Measurements from ENCODE around the gene TRIM17.

The TRIM17 gene

DNA sequence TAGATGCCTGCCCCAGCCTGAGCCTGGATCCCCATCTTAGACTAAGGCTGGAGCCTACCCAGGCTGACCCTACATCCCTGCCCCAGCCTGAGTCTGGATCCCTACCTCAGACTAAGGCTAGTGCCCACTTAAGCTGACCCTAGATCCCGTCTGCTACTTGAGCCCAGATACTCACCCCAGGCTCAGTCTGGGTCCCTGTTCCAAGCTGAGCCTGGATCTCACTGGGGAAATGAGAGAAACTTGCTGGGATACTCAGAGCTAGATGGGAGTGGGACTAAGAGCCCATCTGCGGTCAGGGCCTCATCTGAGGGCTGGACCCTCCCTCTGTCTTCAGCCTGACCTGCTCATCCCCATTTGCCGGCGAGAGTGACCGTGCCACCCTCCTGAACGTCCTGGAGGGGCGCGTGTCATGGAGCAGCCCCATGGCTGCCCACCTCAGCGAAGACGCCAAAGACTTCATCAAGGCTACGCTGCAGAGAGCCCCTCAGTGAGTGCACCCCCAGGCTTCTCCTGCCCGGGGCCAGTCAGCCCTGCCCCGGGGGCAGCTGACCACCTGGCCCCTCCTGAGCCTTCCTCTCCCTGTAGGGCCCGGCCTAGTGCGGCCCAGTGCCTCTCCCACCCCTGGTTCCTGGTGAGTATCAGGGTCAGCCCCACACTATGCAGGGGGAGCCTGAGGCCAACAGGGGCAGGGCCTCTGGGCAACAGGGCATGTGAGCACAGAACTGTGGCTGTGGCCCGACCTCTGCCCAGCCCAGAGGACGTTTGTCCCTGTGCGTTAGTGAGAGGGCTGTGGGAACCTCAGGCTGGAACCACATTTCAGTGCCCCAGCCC is 46.8 kb downstream of the TRIM17 start:
- TF ChIP-seq, protein P1, sequence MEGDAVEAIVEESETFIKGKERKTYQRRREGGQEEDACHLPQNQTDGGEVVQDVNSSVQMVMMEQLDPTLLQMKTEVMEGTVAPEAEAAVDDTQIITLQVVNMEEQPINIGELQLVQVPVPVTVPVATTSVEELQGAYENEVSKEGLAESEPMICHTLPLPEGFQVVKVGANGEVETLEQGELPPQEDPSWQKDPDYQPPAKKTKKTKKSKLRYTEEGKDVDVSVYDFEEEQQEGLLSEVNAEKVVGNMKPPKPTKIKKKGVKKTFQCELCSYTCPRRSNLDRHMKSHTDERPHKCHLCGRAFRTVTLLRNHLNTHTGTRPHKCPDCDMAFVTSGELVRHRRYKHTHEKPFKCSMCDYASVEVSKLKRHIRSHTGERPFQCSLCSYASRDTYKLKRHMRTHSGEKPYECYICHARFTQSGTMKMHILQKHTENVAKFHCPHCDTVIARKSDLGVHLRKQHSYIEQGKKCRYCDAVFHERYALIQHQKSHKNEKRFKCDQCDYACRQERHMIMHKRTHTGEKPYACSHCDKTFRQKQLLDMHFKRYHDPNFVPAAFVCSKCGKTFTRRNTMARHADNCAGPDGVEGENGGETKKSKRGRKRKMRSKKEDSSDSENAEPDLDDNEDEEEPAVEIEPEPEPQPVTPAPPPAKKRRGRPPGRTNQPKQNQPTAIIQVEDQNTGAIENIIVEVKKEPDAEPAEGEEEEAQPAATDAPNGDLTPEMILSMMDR (IDR thresholded peaks at IDR 0.05) = no peak
- peaks cover 0 to 10% (median 8%) of the 10 kb centered on the region in 4 donors for H3K4me1 ChIP-seq
- no peaks in the 10 kb centered on the region for H3K36me3 ChIP-seq
- H3K27me3 ChIP-seq = peaks cover 0 to 77% of the 10 kb centered on the region in 2 donors
- no peak overlapping the region for H3K4me3 ChIP-seq
- H3K27ac ChIP-seq = no peak overlapping the region
- intact Hi-C loops (cut with DNase I; ENCODE audit: low total_unique reads) = loop anchor here (10.0 kb wide), 1 partner anchor 115 kb away; the partner anchor contains the start of gene RNF187
- DNase-seq = peak in 1 of 2 donors; percentile 65
- H3K9me3 ChIP-seq = no peaks in the 10 kb centered on the region

DNA sequence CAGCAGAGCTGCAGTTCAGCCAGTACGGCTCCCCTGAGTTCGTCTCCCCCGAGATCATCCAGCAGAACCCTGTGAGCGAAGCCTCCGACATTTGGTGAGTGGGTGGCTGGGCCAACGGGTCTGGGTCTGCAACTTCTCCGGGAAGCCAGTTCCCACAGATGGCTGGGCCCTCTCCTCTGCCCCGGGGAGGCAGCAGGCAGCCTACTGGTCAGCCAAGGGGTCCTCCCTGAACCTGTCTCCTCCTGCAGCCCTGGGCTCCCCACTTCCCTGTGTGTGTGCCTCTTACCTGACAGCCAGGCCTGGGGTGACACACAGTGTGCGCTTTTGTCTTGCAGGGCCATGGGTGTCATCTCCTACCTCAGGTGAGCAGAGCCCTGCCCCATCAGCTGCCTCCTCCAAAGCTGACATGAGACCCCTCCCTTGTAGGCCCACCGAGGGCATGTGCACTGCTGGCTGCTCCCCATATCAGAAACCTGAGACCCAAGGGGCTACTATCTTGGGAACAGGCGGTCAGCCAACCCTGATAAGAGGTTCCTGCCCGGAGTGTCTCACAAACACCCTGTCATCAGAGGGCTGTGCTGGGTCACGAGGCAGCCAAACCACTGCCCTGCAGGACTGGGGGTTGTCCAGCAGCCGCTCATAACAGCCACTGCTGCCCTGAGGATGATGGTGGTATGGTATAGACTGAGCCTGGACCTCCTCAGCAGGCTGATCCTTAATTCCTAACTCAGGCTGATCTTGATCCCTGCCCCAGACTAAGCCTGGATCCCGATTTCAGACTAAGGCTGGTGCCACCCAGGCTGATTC is 47.7 kb downstream of the TRIM17 start:
- Histone ChIP-seq H3K9me3 (no peaks in the 10 kb centered on the region), H3K4me1 (peaks cover 0 to 3% (median under 1%) of the 10 kb centered on the region in 4 donors), H3K36me3 (no peaks in the 10 kb centered on the region), H3K4me3 (no peak overlapping the region), H3K27me3 (peaks cover 0 to 86% of the 10 kb centered on the region in 2 donors), H3K27ac (no peak overlapping the region)
- DNase-seq = peak; percentile 16 to 62
- TF ChIP-seq, protein P1 (IDR thresholded peaks at IDR 0.05) = no peak
- intact Hi-C loops (cut with DNase I; ENCODE audit: low total_unique reads) = no loop called here

- H3K4me1 ChIP-seq = peaks cover 0 to 3% (median 0%) of the 10 kb centered on the region in 4 donors
- TF ChIP-seq, protein P1 (IDR thresholded peaks at IDR 0.05) = no peak
- H3K36me3 ChIP-seq = no peaks in the 10 kb centered on the region
- intact Hi-C loops (cut with DNase I; ENCODE audit: low total_unique reads) = no loop called here
- H3K27me3 ChIP-seq = peaks cover 0 to 91% of the 10 kb centered on the region in 2 donors
- no peak overlapping the region for H3K27ac ChIP-seq
- DNase-seq = peak; percentile 20 to 60
- H3K4me3 ChIP-seq = no peak overlapping the region
- no peaks in the 10 kb centered on the region for H3K9me3 ChIP-seq
Observed at GRCh38 chr1:228367798-228368791, 48.6 kb downstream of the TRIM17 start.

- intact Hi-C loops (cut with DNase I; ENCODE audit: low total_unique reads) = no loop called here
- Histone ChIP-seq H3K27me3 (peaks cover 0 to 83% of the 10 kb centered on the region in 2 donors), H3K4me3 (no peak overlapping the region), H3K4me1 (peaks cover 0 to 3% (median 0%) of the 10 kb centered on the region in 4 donors), H3K36me3 (no peaks in the 10 kb centered on the region), H3K9me3 (no peaks in the 10 kb centered on the region), H3K27ac (no peak overlapping the region)
- DNase-seq = peak; percentile 12 to 58
- TF ChIP-seq, protein P1 (IDR thresholded peaks at IDR 0.05) = no peak
Observed at GRCh38 chr1:228366866-228367741, 49.6 kb downstream of the TRIM17 start.

Measured in tibial artery (tissue), 4 donors.